KMS-11 (cell line): ENCODE measurements around the gene FBXL17.

ENCODE experiments used
- H2AFZ ChIP-seq: fragments of 200-600 bp; sonication (generic); 2 replicates; pipeline ENCODE4 v1.6.1; 2016; ENCODE audit warnings: antibody characterized with exemption, mixed run types, low read depth
- H3K27ac ChIP-seq: fragments of 200-600 bp; sonication (generic); 2 replicates; pipeline ENCODE4 v1.6.1; 2016; ENCODE audit warnings: mild to moderate bottlenecking, mixed run types
- H3K27me3 ChIP-seq: fragments of 200-600 bp; sonication (generic); 2 replicates; pipeline ENCODE4 v1.6.1; 2017; ENCODE audit warnings: mild to moderate bottlenecking, low read depth, mixed run types, moderate library complexity; ENCODE audit not compliant: insufficient read depth
- H3K36me3 ChIP-seq: fragments of 200-600 bp; sonication (generic); 2 replicates; pipeline ENCODE4 v1.6.1; 2017; ENCODE audit warnings: mild to moderate bottlenecking, mixed run types; ENCODE audit not compliant: insufficient read depth
- H3K4me1 ChIP-seq: fragments of 200-600 bp; sonication (generic); 2 replicates; pipeline ENCODE4 v1.6.1; 2016; ENCODE audit warnings: mild to moderate bottlenecking, low read depth, mixed run types; ENCODE audit not compliant: poor library complexity, severe bottlenecking
- H3K4me2 ChIP-seq: fragments of 200-600 bp; sonication (generic); 2 replicates; pipeline ENCODE4 v1.7.0; 2016; ENCODE audit warnings: mild to moderate bottlenecking, mixed run types
- H3K4me3 ChIP-seq: fragments of 200-600 bp; sonication (generic); IDR thresholded peaks from 2 replicates; pipeline ENCODE4 v1.6.1; 2017; ENCODE audit warnings: low read depth, low read length, mixed read lengths; ENCODE audit not compliant: insufficient read depth
- H3K79me2 ChIP-seq: fragments of 200-600 bp; sonication (generic); 2 replicates; pipeline ENCODE4 v1.6.1; 2016; ENCODE audit warnings: low read depth, mixed run types; ENCODE audit not compliant: insufficient read depth
- H3K9ac ChIP-seq: fragments of 200-600 bp; sonication (generic); 2 replicates; pipeline ENCODE4 v1.6.1; 2016; ENCODE audit warnings: mild to moderate bottlenecking, mixed run types
- H4K20me1 ChIP-seq: fragments of 200-600 bp; sonication (generic); 2 replicates; pipeline ENCODE4 v1.6.1; 2016; ENCODE audit warnings: mild to moderate bottlenecking, mixed run types; ENCODE audit not compliant: insufficient read depth
- CTCF ChIP-seq: fragments of 200-600 bp; sonication (generic); conservative IDR thresholded peaks from 2 replicates; pipeline ENCODE4 v1.6.1; 2017; ENCODE audit warnings: low read depth, mild to moderate bottlenecking, antibody characterized with exemption, low read length, moderate library complexity, mixed read lengths

The FBXL17 gene

DNA sequence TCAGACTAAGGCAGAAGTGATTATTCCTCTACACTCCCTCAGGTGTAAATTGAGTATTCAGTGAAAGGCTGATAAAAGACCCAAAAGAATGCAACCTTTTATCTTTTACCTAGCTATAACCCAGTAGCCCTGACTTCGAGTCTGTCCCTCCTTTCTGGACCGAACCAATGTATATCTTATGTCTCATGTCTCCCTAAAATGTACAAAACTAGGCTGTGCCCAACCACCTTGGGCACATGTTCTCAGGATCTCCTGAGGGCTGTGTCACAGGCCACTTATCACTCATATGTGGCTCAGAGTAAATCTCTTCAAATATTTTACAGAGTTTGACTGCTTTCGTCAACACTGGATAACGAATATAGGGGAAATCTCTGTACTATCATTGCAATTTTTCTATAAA is 12.7 kb downstream of the FBXL17 start:
- Histone ChIP-seq H3K9ac (no peak overlapping the region), H2AFZ (no peak overlapping the region), H3K27me3 (no peaks in the 10 kb centered on the region), H4K20me1 (no peaks in the 10 kb centered on the region), H3K4me3 (no peak overlapping the region), H3K4me1 (peaks cover 13% of the 10 kb centered on the region), H3K4me2 (no peak overlapping the region), H3K79me2 (no peaks in the 10 kb centered on the region), H3K27ac (no peak overlapping the region), H3K36me3 (no peaks in the 10 kb centered on the region)
- TF ChIP-seq CTCF: no peak

GRCh38 chr5:108367679-108368334 is 14.1 kb downstream of the FBXL17 start:
- H4K20me1 ChIP-seq: no peaks in the 10 kb centered on the region
- TF ChIP-seq CTCF: no peak
- no peak overlapping the region for H3K4me2 ChIP-seq
- peaks cover 13% of the 10 kb centered on the region for H3K4me1 ChIP-seq
- H3K27me3 ChIP-seq: no peaks in the 10 kb centered on the region
- H3K4me3 ChIP-seq: no peak overlapping the region
- H3K36me3 ChIP-seq: no peaks in the 10 kb centered on the region
- no peak overlapping the region for H2AFZ ChIP-seq
- H3K27ac ChIP-seq: no peak overlapping the region
- no peak overlapping the region for H3K9ac ChIP-seq
- no peaks in the 10 kb centered on the region for H3K79me2 ChIP-seq

GRCh38 chr5:108366500-108366899 is 15.4 kb downstream of the FBXL17 start:
- H3K27me3 ChIP-seq: no peaks in the 10 kb centered on the region
- H3K79me2 ChIP-seq: no peaks in the 10 kb centered on the region
- H3K36me3 ChIP-seq: no peaks in the 10 kb centered on the region
- H3K27ac ChIP-seq: no peak overlapping the region
- H3K4me2 ChIP-seq: no peak overlapping the region
- no peak overlapping the region for H2AFZ ChIP-seq
- no peak overlapping the region for H3K9ac ChIP-seq
- H3K4me3 ChIP-seq: no peak overlapping the region
- peaks cover 13% of the 10 kb centered on the region for H3K4me1 ChIP-seq
- H4K20me1 ChIP-seq: no peaks in the 10 kb centered on the region
- no peak for TF ChIP-seq CTCF

DNA sequence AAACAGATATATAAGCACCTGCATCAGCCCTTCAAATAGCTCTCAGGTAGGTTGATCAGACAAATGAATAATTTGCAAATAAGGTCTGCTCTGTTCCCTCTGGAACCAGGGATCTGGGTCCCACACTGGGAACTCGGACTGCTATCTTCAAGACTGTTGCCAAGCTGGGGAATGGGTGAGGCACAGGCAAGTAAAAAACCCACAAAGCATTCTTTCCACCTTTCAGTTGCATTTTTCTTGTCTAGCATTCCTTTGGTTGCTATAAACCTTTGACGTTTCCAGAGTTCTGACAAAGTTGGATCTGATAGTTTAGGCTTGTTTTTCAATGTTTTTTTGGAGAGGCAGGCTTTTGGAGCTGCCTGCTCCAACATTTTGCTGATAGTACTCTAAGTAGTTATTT is 20.1 kb downstream of the FBXL17 start:
- no peak overlapping the region for H3K4me2 ChIP-seq
- H3K9ac ChIP-seq: no peak overlapping the region
- H3K27ac ChIP-seq: no peak overlapping the region
- H4K20me1 ChIP-seq: no peaks in the 10 kb centered on the region
- no peaks in the 10 kb centered on the region for H3K79me2 ChIP-seq
- no peak for TF ChIP-seq CTCF
- no peaks in the 10 kb centered on the region for H3K27me3 ChIP-seq
- no peaks in the 10 kb centered on the region for H3K36me3 ChIP-seq
- no peak overlapping the region for H2AFZ ChIP-seq
- peaks cover 12% of the 10 kb centered on the region for H3K4me1 ChIP-seq
- H3K4me3 ChIP-seq: no peak overlapping the region
